ENCODE data around the gene BMPER. TPM values are rescaled to one million over a fixed set of nuclear protein-coding genes. Genes with fewer than 3 reads are reported as not detected.

The BMPER gene
- total RNA-seq, 1 donor = 11.2 TPM

GRCh38 chr7:33959676-33960075 lies 54.3 kb downstream of the BMPER start:
- H3K27me3 ChIP-seq (ENCODE audit: insufficient read depth, low read length) = no peaks in the 10 kb centered on the region
- peak overlapping the region; percentile 12 for H3K27ac ChIP-seq (ENCODE audit: low read depth, low read length)
- H3K4me2 ChIP-seq (ENCODE audit: insufficient read depth, low read length) = no peak overlapping the region
- no peak for TF ChIP-seq CTCF (IDR thresholded peaks at IDR 0.05; ENCODE audit: extremely low read depth, low read depth, low read length)
- H3K4me1 ChIP-seq (ENCODE audit: insufficient read depth, low read length) = peaks cover 18% of the 10 kb centered on the region
- H2AFZ ChIP-seq (ENCODE audit: low read length) = no peak overlapping the region
- H3K79me2 ChIP-seq (ENCODE audit: insufficient read depth, low read length) = no peaks in the 10 kb centered on the region
- H3K9me3 ChIP-seq (ENCODE audit: low read depth, low read length) = no peaks in the 10 kb centered on the region
- no peaks in the 10 kb centered on the region for H3K36me3 ChIP-seq (ENCODE audit: insufficient read depth, low read length)
- no peak for DNase-seq (ENCODE audit: insufficient read length, low spot score, missing footprints)
- no peaks in the 10 kb centered on the region for H4K20me1 ChIP-seq (ENCODE audit: insufficient read depth, low read length)
- no peak overlapping the region for H3K4me3 ChIP-seq (ENCODE audit: insufficient read depth, low read length)

- H3K27me3 ChIP-seq (ENCODE audit: insufficient read depth, low read length) = no peaks in the 10 kb centered on the region
- no peak for DNase-seq (ENCODE audit: insufficient read length, low spot score, missing footprints)
- H3K36me3 ChIP-seq (ENCODE audit: insufficient read depth, low read length) = no peaks in the 10 kb centered on the region
- no peak for TF ChIP-seq CTCF (IDR thresholded peaks at IDR 0.05; ENCODE audit: extremely low read depth, low read depth, low read length)
- H3K4me2 ChIP-seq (ENCODE audit: insufficient read depth, low read length) = no peak overlapping the region
- no peak overlapping the region for H2AFZ ChIP-seq (ENCODE audit: low read length)
- H3K27ac ChIP-seq (ENCODE audit: low read depth, low read length) = no peak overlapping the region
- no peak overlapping the region for H3K4me3 ChIP-seq (ENCODE audit: insufficient read depth, low read length)
- H3K9me3 ChIP-seq (ENCODE audit: low read depth, low read length) = no peaks in the 10 kb centered on the region
- H3K4me1 ChIP-seq (ENCODE audit: insufficient read depth, low read length) = peaks cover 27% of the 10 kb centered on the region
- H4K20me1 ChIP-seq (ENCODE audit: insufficient read depth, low read length) = no peaks in the 10 kb centered on the region
- H3K79me2 ChIP-seq (ENCODE audit: insufficient read depth, low read length) = no peaks in the 10 kb centered on the region
Observed at GRCh38 chr7:33961948-33962347, 56.6 kb downstream of the BMPER start.

GRCh38 chr7:33964417-33965182 lies 59.3 kb downstream of the BMPER start:
- TF ChIP-seq CTCF (IDR thresholded peaks at IDR 0.05; ENCODE audit: extremely low read depth, low read depth, low read length) = no peak
- no peak overlapping the region for H3K4me3 ChIP-seq (ENCODE audit: insufficient read depth, low read length)
- no peaks in the 10 kb centered on the region for H3K9me3 ChIP-seq (ENCODE audit: low read depth, low read length)
- peaks cover 21% of the 10 kb centered on the region for H3K4me1 ChIP-seq (ENCODE audit: insufficient read depth, low read length)
- peaks cover 8% of the 10 kb centered on the region for H3K36me3 ChIP-seq (ENCODE audit: insufficient read depth, low read length)
- H3K79me2 ChIP-seq (ENCODE audit: insufficient read depth, low read length) = no peaks in the 10 kb centered on the region
- H3K4me2 ChIP-seq (ENCODE audit: insufficient read depth, low read length) = no peak overlapping the region
- no peaks in the 10 kb centered on the region for H4K20me1 ChIP-seq (ENCODE audit: insufficient read depth, low read length)
- no peaks in the 10 kb centered on the region for H3K27me3 ChIP-seq (ENCODE audit: insufficient read depth, low read length)
- H3K27ac ChIP-seq (ENCODE audit: low read depth, low read length) = peak overlapping the region; percentile 53
- no peak overlapping the region for H2AFZ ChIP-seq (ENCODE audit: low read length)
- DNase-seq (ENCODE audit: insufficient read length, low spot score, missing footprints) = no peak

GRCh38 chr7:33965183-33965744 lies 59.9 kb downstream of the BMPER start:
- Histone ChIP-seq H3K4me1 (ENCODE audit: insufficient read depth, low read length) (peaks cover 18% of the 10 kb centered on the region), H3K9me3 (ENCODE audit: low read depth, low read length) (no peaks in the 10 kb centered on the region), H3K27me3 (ENCODE audit: insufficient read depth, low read length) (no peaks in the 10 kb centered on the region), H3K79me2 (ENCODE audit: insufficient read depth, low read length) (no peaks in the 10 kb centered on the region), H3K4me2 (ENCODE audit: insufficient read depth, low read length) (no peak overlapping the region), H4K20me1 (ENCODE audit: insufficient read depth, low read length) (no peaks in the 10 kb centered on the region), H3K27ac (ENCODE audit: low read depth, low read length) (peak overlapping the region; percentile 53), H2AFZ (ENCODE audit: low read length) (no peak overlapping the region), H3K36me3 (ENCODE audit: insufficient read depth, low read length) (peaks cover 8% of the 10 kb centered on the region), H3K4me3 (ENCODE audit: insufficient read depth, low read length) (no peak overlapping the region)
- no peak for DNase-seq (ENCODE audit: insufficient read length, low spot score, missing footprints)
- TF ChIP-seq CTCF (IDR thresholded peaks at IDR 0.05; ENCODE audit: extremely low read depth, low read depth, low read length) = no peak

Measured in osteoblast (primary cell).